ENCODE measurements around the gene PPFIBP2. TPM values are rescaled to one million over a fixed set of nuclear protein-coding genes. Genes with fewer than 3 reads are reported as not detected.

Gene PPFIBP2
- total RNA-seq, 1 donor from 2014 or later: 1.8 TPM

GRCh38 chr11:7619322-7619721 lies 105.5 kb downstream of the PPFIBP2 start:
- Histone ChIP-seq H4K20me1 (ENCODE audit: insufficient read depth, low read length) (no peaks in the 10 kb centered on the region), H3K4me2 (ENCODE audit: low read length) (no peak overlapping the region), H3K4me1 (ENCODE audit: insufficient read depth, low read length) (no peaks in the 10 kb centered on the region), H3K9me3 (ENCODE audit: insufficient read depth, low read depth, low read length) (no peaks in the 10 kb centered on the region), H3K9ac (ENCODE audit: low read length) (no peak overlapping the region), H2AFZ (ENCODE audit: low read depth, low read length) (no peak overlapping the region), H3K27me3 (ENCODE audit: insufficient read depth, low read length) (no peaks in the 10 kb centered on the region), H3K27ac (ENCODE audit: low read depth, low read length) (no peak overlapping the region), H3K4me3 (ENCODE audit: insufficient read depth, low read depth, low read length) (no peak overlapping the region), H3K36me3 (ENCODE audit: insufficient read depth, low read length) (no peaks in the 10 kb centered on the region), H3K79me2 (ENCODE audit: insufficient read depth, low read length) (no peaks in the 10 kb centered on the region)
- no peaks in the 10 kb centered on the region for H3K4me1 Mint-ChIP-seq (ENCODE audit: low read depth, unreplicated experiment)
- H3K4me3 Mint-ChIP-seq (ENCODE audit: unreplicated experiment): no peak overlapping the region
- H3K27me3 Mint-ChIP-seq (ENCODE audit: low read depth, unreplicated experiment): peaks cover 21% of the 10 kb centered on the region
- H3K27ac Mint-ChIP-seq (ENCODE audit: unreplicated experiment): no peak overlapping the region
- TF ChIP-seq CTCF (IDR thresholded peaks at IDR 0.05; ENCODE audit: insufficient read depth, low read depth, low read length): no peak
- no peak for TF ChIP-seq EZH2 (IDR thresholded peaks at IDR 0.05; ENCODE audit: insufficient read depth, low read length)
- no peaks in the 10 kb centered on the region for H3K9me3 Mint-ChIP-seq (ENCODE audit: unreplicated experiment)
- FAIRE-seq: no peak
- DNase-seq (ENCODE audit: low read depth): no peak
- H3K36me3 Mint-ChIP-seq (ENCODE audit: low read depth, unreplicated experiment): no peaks in the 10 kb centered on the region

- H3K4me1 Mint-ChIP-seq (ENCODE audit: low read depth, unreplicated experiment): no peaks in the 10 kb centered on the region
- peaks cover 29% of the 10 kb centered on the region for H3K27me3 Mint-ChIP-seq (ENCODE audit: low read depth, unreplicated experiment)
- no peaks in the 10 kb centered on the region for H3K9me3 ChIP-seq (ENCODE audit: insufficient read depth, low read depth, low read length)
- H3K27me3 ChIP-seq (ENCODE audit: insufficient read depth, low read length): no peaks in the 10 kb centered on the region
- no peaks in the 10 kb centered on the region for H4K20me1 ChIP-seq (ENCODE audit: insufficient read depth, low read length)
- FAIRE-seq (no peak), DNase-seq (ENCODE audit: low read depth) (no peak)
- TF ChIP-seq EZH2 (IDR thresholded peaks at IDR 0.05; ENCODE audit: insufficient read depth, low read length) (no peak), CTCF (IDR thresholded peaks at IDR 0.05; ENCODE audit: insufficient read depth, low read depth, low read length) (no peak)
- H3K4me3 Mint-ChIP-seq (ENCODE audit: unreplicated experiment): no peak overlapping the region
- no peaks in the 10 kb centered on the region for H3K36me3 ChIP-seq (ENCODE audit: insufficient read depth, low read length)
- H3K27ac ChIP-seq (ENCODE audit: low read depth, low read length): no peak overlapping the region
- no peaks in the 10 kb centered on the region for H3K9me3 Mint-ChIP-seq (ENCODE audit: unreplicated experiment)
- H3K27ac Mint-ChIP-seq (ENCODE audit: unreplicated experiment): no peak overlapping the region
- no peak overlapping the region for H3K4me3 ChIP-seq (ENCODE audit: insufficient read depth, low read depth, low read length)
- no peaks in the 10 kb centered on the region for H3K36me3 Mint-ChIP-seq (ENCODE audit: low read depth, unreplicated experiment)
- no peak overlapping the region for H3K4me2 ChIP-seq (ENCODE audit: low read length)
- no peak overlapping the region for H2AFZ ChIP-seq (ENCODE audit: low read depth, low read length)
- no peaks in the 10 kb centered on the region for H3K4me1 ChIP-seq (ENCODE audit: insufficient read depth, low read length)
- H3K79me2 ChIP-seq (ENCODE audit: insufficient read depth, low read length): no peaks in the 10 kb centered on the region
- H3K9ac ChIP-seq (ENCODE audit: low read length): no peak overlapping the region
Observed at GRCh38 chr11:7621090-7621489, 107.3 kb downstream of the PPFIBP2 start.

GRCh38 chr11:7621554-7621953 lies 107.8 kb downstream of the PPFIBP2 start:
- Histone ChIP-seq H3K4me2 (ENCODE audit: low read length) (no peak overlapping the region), H3K36me3 (ENCODE audit: insufficient read depth, low read length) (no peaks in the 10 kb centered on the region)
- FAIRE-seq: no peak

More at GRCh38 chr11:7621554-7621953, 107.8 kb downstream of the PPFIBP2 start:
- Histone ChIP-seq H3K79me2 (ENCODE audit: insufficient read depth, low read length) (no peaks in the 10 kb centered on the region), H3K27ac (ENCODE audit: low read depth, low read length) (no peak overlapping the region), H3K4me1 (ENCODE audit: insufficient read depth, low read length) (no peaks in the 10 kb centered on the region), H3K9me3 (ENCODE audit: insufficient read depth, low read depth, low read length) (no peaks in the 10 kb centered on the region), H3K4me3 (ENCODE audit: insufficient read depth, low read depth, low read length) (no peak overlapping the region), H3K27me3 (ENCODE audit: insufficient read depth, low read length) (no peaks in the 10 kb centered on the region), H3K9ac (ENCODE audit: low read length) (no peak overlapping the region), H4K20me1 (ENCODE audit: insufficient read depth, low read length) (no peaks in the 10 kb centered on the region), H2AFZ (ENCODE audit: low read depth, low read length) (no peak overlapping the region)
- Mint-ChIP-seq H3K4me1 (ENCODE audit: low read depth, unreplicated experiment) (no peaks in the 10 kb centered on the region), H3K27me3 (ENCODE audit: low read depth, unreplicated experiment) (peaks cover 29% of the 10 kb centered on the region), H3K27ac (ENCODE audit: unreplicated experiment) (no peak overlapping the region), H3K9me3 (ENCODE audit: unreplicated experiment) (no peaks in the 10 kb centered on the region), H3K4me3 (ENCODE audit: unreplicated experiment) (no peak overlapping the region), H3K36me3 (ENCODE audit: low read depth, unreplicated experiment) (no peaks in the 10 kb centered on the region)
- DNase-seq (ENCODE audit: low read depth): no peak
- TF ChIP-seq CTCF (IDR thresholded peaks at IDR 0.05; ENCODE audit: insufficient read depth, low read depth, low read length) (no peak), EZH2 (IDR thresholded peaks at IDR 0.05; ENCODE audit: insufficient read depth, low read length) (no peak)
